NCI-H187 treated with DMSO at 0.1 percent for 48 hours (cell line): Measurements from ENCODE around the gene LCE1C.

ENCODE experiments used
- DNase-seq: peaks from one replicate; lab custom pipeline; 2025; lab: John Stamatoyannopoulos, UW

Gene LCE1C

GRCh38 chr1:152806576-152806975, at the start of gene LCE1C:
TSS of gene LCE1C (minus strand) at chr1:152806651. CDS start at chr1:152805478, 1,173 bp downstream.
- DNase-seq = no peak

- no peak for DNase-seq
Measured at GRCh38 chr1:152855661-152856060, 49.2 kb upstream of the LCE1C start.

GRCh38 chr1:152842556-152842955, 36.1 kb upstream of the LCE1C start, which contains the start of gene LCE6A:
TSS of gene LCE6A (plus strand) at chr1:152842856. CDS start at chr1:152843521, 665 bp downstream.
- no peak for DNase-seq

GRCh38 chr1:152836870-152837269, 30.4 kb upstream of the LCE1C start:
- no peak for DNase-seq

GRCh38 chr1:152827173-152827572, 20.7 kb upstream of the LCE1C start, which contains the start of gene LCE1A:
TSS of gene LCE1A (plus strand) at chr1:152827473. CDS start at chr1:152827473, 0 bp downstream.
- no peak for DNase-seq

- no peak for DNase-seq
Measured at GRCh38 chr1:152824964-152825363, 18.5 kb upstream of the LCE1C start.

GRCh38 chr1:152823294-152823693, 16.8 kb upstream of the LCE1C start:
- DNase-seq = no peak

- no peak for DNase-seq
Measured at GRCh38 chr1:152817309-152817708, 10.9 kb upstream of the LCE1C start.

- DNase-seq = no peak
Measured at GRCh38 chr1:152811671-152812070, 5.2 kb upstream of the LCE1C start, which contains the start of gene LCE1B. TSS of gene LCE1B (plus strand) at chr1:152811971. CDS start at chr1:152812447, 476 bp downstream.

GRCh38 chr1:152811050-152811449, 4.6 kb upstream of the LCE1C start:
- DNase-seq = no peak

GRCh38 chr1:152801333-152801732, 5.1 kb downstream of the LCE1C start:
- no peak for DNase-seq

- no peak for DNase-seq
Measured at GRCh38 chr1:152796421-152796820, 10.0 kb downstream of the LCE1C start, which contains the start of gene LCE1D. TSS of gene LCE1D (plus strand) at chr1:152796721. CDS start at chr1:152797795, 1,074 bp downstream.

GRCh38 chr1:152795686-152796085, 10.8 kb downstream of the LCE1C start:
- no peak for DNase-seq

- DNase-seq = no peak
Measured at GRCh38 chr1:152786077-152786476, 20.4 kb downstream of the LCE1C start, which contains the start of gene LCE1E. TSS of gene LCE1E (plus strand) at chr1:152786257. CDS start at chr1:152787300, 1,043 bp downstream.

GRCh38 chr1:152783095-152783494, 23.4 kb downstream of the LCE1C start:
- no peak for DNase-seq

- DNase-seq = no peak
Measured at GRCh38 chr1:152777510-152778137, 28.8 kb downstream of the LCE1C start.

- no peak for DNase-seq
Measured at GRCh38 chr1:152776361-152776760, 30.1 kb downstream of the LCE1C start.

- DNase-seq = no peak
Measured at GRCh38 chr1:152774875-152775274, 31.6 kb downstream of the LCE1C start, which contains the start of gene LCE1F. TSS of gene LCE1F (plus strand) at chr1:152775140. CDS start at chr1:152776372, 1,232 bp downstream.

GRCh38 chr1:152770411-152770810, 36.0 kb downstream of the LCE1C start:
- DNase-seq = no peak

GRCh38 chr1:152768847-152769533, 37.5 kb downstream of the LCE1C start:
- no peak for DNase-seq

GRCh38 chr1:152761609-152762213, 44.7 kb downstream of the LCE1C start:
- no peak for DNase-seq

GRCh38 chr1:152760551-152761190, 45.8 kb downstream of the LCE1C start:
- no peak for DNase-seq
